SK-N-SH (cell line): ENCODE measurements around the gene NTSR2. TPM values are rescaled to one million over a fixed set of nuclear protein-coding genes. Genes with fewer than 3 reads are reported as not detected.

ENCODE experiments used
- CTCF ChIA-PET: fragments of 300-600, 350-600 bp; formaldehyde crosslinking; extraction: SDS; loops from one replicate; lab custom pipeline; 2021; lab: Yijun Ruan, JAX
- POLR2A ChIA-PET: fragments of 350-600 bp; sonication (Branson Sonifier 250); formaldehyde crosslinking; extraction: SDS; loops from one replicate; lab custom pipeline; 2020; ENCODE audit warnings: antibody characterized with exemption, inconsistent platforms; lab: Yijun Ruan, JAX
- DNase-seq: peaks from one replicate; pipeline ENCODE4 v3.0.0; 2012
- H2AFZ ChIP-seq: fragments of 200-600 bp; sonication (generic); 2 replicates; pipeline ENCODE4 v1.8.1; 2016; ENCODE audit warnings: antibody characterized with exemption, mild to moderate bottlenecking, low read depth
- H3F3A ChIP-seq: fragments of 200-600 bp; sonication (generic); replicated peaks from 2 replicates; pipeline ENCODE3; 2016; ENCODE audit warnings: antibody characterized with exemption, mild to moderate bottlenecking; ENCODE audit not compliant: insufficient read depth
- H3K27ac ChIP-seq, 2 experiments: fragments of 200-500 bp in 1 of 2; fragments of 200-600 bp in 1 of 2; sonication (Bioruptor generic) in 1 of 2; sonication (generic), shearing (Covaris generic) in 1 of 2; 2 replicates each; pipeline versions ENCODE4 v1.5.1 to v1.6.1; 2014 to 2016; ENCODE audit warnings: low read depth in 2 of 2, inconsistent platforms in 1 of 2, low read length in 1 of 2, mild to moderate bottlenecking in 1 of 2, mixed read lengths in 1 of 2
- H3K27me3 ChIP-seq: fragments of 200-600 bp; sonication (generic), shearing (Covaris generic); 2 replicates; pipeline ENCODE4 v1.6.1; 2016; ENCODE audit warnings: mixed run types; ENCODE audit not compliant: insufficient read depth
- H3K36me3 ChIP-seq, 2 experiments: fragments of 200-500 bp in 1 of 2; fragments of 200-600 bp in 1 of 2; sonication (Bioruptor generic) in 1 of 2; sonication (generic) in 1 of 2; replicated peaks in 1 of 2; 2 replicates each; pipeline versions ENCODE3 to v1.5.1; 2014 to 2016; ENCODE audit warnings: low read length in 1 of 2, mild to moderate bottlenecking in 1 of 2; ENCODE audit not compliant: insufficient read depth in 2 of 2, control insufficient read depth in 1 of 2
- H3K4me1 ChIP-seq, 2 experiments: fragments of 200-500 bp in 1 of 2; fragments of 200-600 bp in 1 of 2; sonication (Bioruptor generic) in 1 of 2; sonication (generic), shearing (Covaris generic) in 1 of 2; 2 replicates each; pipeline versions ENCODE4 v1.5.1 to v1.6.1; 2014 to 2016; ENCODE audit warnings: low read depth in 1 of 2, low read length in 1 of 2, mixed run types in 1 of 2; ENCODE audit not compliant: insufficient read depth in 2 of 2, control insufficient read depth in 1 of 2
- H3K4me2 ChIP-seq: fragments of 200-600 bp; sonication (generic), shearing (Covaris generic); 2 replicates; pipeline ENCODE4 v1.6.1; 2017; ENCODE audit warnings: mixed run types
- H3K4me3 ChIP-seq, 2 experiments: fragments of 200-500 bp in 1 of 2; fragments of 200-600 bp in 1 of 2; sonication (Bioruptor generic) in 1 of 2; sonication (generic), shearing (Covaris generic) in 1 of 2; 2 replicates each; pipeline versions ENCODE4 v1.5.1 to v1.8.1; 2014 to 2016; ENCODE audit warnings: low read depth in 2 of 2, inconsistent platforms in 1 of 2, low read length in 1 of 2, mild to moderate bottlenecking in 1 of 2, mixed read lengths in 1 of 2, moderate library complexity in 1 of 2
- H3K79me2 ChIP-seq: fragments of 200-600 bp; sonication (generic); 2 replicates; pipeline ENCODE4 v1.8.1; 2017; ENCODE audit warnings: mild to moderate bottlenecking; ENCODE audit not compliant: insufficient read depth
- H3K9ac ChIP-seq: fragments of 200-600 bp; sonication (generic); 2 replicates; pipeline ENCODE4 v1.6.1; 2017; ENCODE audit warnings: mixed run types
- H3K9me2 ChIP-seq: fragments of 200-600 bp; sonication (generic); 2 replicates; pipeline ENCODE4 v1.6.1; 2017; ENCODE audit warnings: mixed run types
- H3K9me3 ChIP-seq: fragments of 200-600 bp; sonication (generic); 2 replicates; pipeline ENCODE4 v1.6.1; 2017; ENCODE audit warnings: mixed run types, mild to moderate bottlenecking, moderate library complexity
- H4K20me1 ChIP-seq: fragments of 200-600 bp; sonication (generic); 2 replicates; pipeline ENCODE4 v1.6.1; 2017; ENCODE audit warnings: mild to moderate bottlenecking, mixed run types; ENCODE audit not compliant: insufficient read depth
- CHD2 ChIP-seq: fragments of 150-350 bp; IDR thresholded peaks from 2 replicates; pipeline ENCODE4 v1.6.1; 2018; ENCODE audit warnings: low read length; ENCODE audit not compliant: partially characterized antibody
- EP300 ChIP-seq, 2 experiments: IDR thresholded peaks; 2 replicates each; pipeline versions ENCODE4 v1.4.0 to v1.6.1; 2012; ENCODE audit warnings: borderline replicate concordance in 1 of 2, low read depth in 1 of 2, low read length in 1 of 2
- FOSL2 ChIP-seq: IDR thresholded peaks from 2 replicates; pipeline ENCODE4 v1.4.0; 2012; ENCODE audit warnings: low read depth, mild to moderate bottlenecking, moderate library complexity, borderline replicate concordance
- FOXM1 ChIP-seq: IDR thresholded peaks from 2 replicates; pipeline ENCODE4 v1.4.0; 2012; ENCODE audit warnings: low read depth, mild to moderate bottlenecking
- GABPA ChIP-seq: IDR thresholded peaks from 2 replicates; pipeline ENCODE4 v1.4.0; 2012; ENCODE audit warnings: low read depth, mild to moderate bottlenecking
- NRF1 ChIP-seq: IDR thresholded peaks from 2 replicates; pipeline ENCODE4 v1.6.1; 2012; ENCODE audit warnings: low read depth, mild to moderate bottlenecking, low read length
- RCOR1 ChIP-seq: fragments of 150-350 bp; IDR thresholded peaks from 2 replicates; pipeline ENCODE4 v1.6.1; 2017; ENCODE audit warnings: antibody characterized with exemption, low read length
- RXRA ChIP-seq: IDR thresholded peaks from 2 replicates; pipeline ENCODE4 v1.4.0; 2012; ENCODE audit warnings: low read depth, mild to moderate bottlenecking, borderline replicate concordance
- YY1 ChIP-seq: IDR thresholded peaks from 2 replicates; pipeline ENCODE4 v1.4.0; 2012; ENCODE audit warnings: low read depth, mild to moderate bottlenecking
- WGBS: methylation state at CpG from one replicate; pipeline ENCODE4 v1.1.6; 2017; ENCODE audit warnings: low lambda C conversion rate; 5-methylcytosine and 5-hydroxymethylcytosine counted together
- polyA plus RNA-seq, 3 experiments: library from polyadenylated mRNA; depleted of rRNA; stranded (reverse); fragments of >200 nt; gene quantifications; 2 replicates each; pipeline ENCODE4 v1.2.3, GENCODE V29; 2012
- TF ChIP-seq, protein P1 (sequence below): IDR thresholded peaks from 2 replicates; pipeline ENCODE4 v1.4.0; 2012; ENCODE audit warnings: low read depth, borderline replicate concordance
- TF ChIP-seq, protein P2 (sequence below): IDR thresholded peaks from 2 replicates; pipeline ENCODE4 v1.4.0; 2012; ENCODE audit warnings: low read depth
- TF ChIP-seq, protein P3 (sequence below): IDR thresholded peaks from 2 replicates; pipeline ENCODE4; 2012

NTSR2 gene
- polyA plus RNA-seq, 1 of the 3 experiments (the other 2 are of a cell fraction) = not detected

DNA sequence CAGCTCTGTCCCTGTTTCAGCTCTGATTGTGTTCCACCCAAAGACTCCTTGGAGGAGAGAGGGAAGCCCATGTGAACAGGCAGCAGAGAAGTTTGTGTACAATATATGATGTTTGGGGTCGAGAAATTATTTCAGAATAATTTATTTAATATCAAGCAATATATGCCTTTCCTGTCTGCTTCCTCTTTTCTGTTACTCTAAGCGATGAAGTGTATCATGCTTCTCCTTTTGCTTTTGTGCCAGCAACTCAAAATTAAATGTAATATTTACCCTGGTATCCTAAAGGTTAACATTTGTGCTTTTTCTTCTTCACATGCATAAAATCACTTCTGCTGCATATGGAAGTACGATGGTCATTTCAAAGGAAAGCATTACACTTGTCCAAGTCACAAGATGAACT is 2.4 kb upstream of the NTSR2 start:
- H3F3A ChIP-seq = no peaks in the 10 kb centered on the region
- DNase-seq = no peak
- H3K9me3 ChIP-seq = no peaks in the 10 kb centered on the region
- no peaks in the 10 kb centered on the region for H3K4me1 ChIP-seq
- no peak overlapping the region for H3K4me3 ChIP-seq
- WGBS = 58% methylated on average over 3 of the region's 3 CpGs
- no peaks in the 10 kb centered on the region for H3K79me2 ChIP-seq
- ChIA-PET CTCF (interaction anchor here (0.9 to 2.1 kb wide), 6 partner anchors 9 to 113 kb away, joined by 3 to 11 read pairs (median 4); no protein-coding TSS in a partner anchor), POLR2A (no interaction called here)
- no peak overlapping the region for H3K27ac ChIP-seq
- TF ChIP-seq EP300 (IDR thresholded peaks at IDR 0.05; ENCODE audit: borderline replicate concordance in 1 of 2, low read depth in 1 of 2, low read length in 1 of 2) (no peak), RCOR1 (no peak), FOSL2 (no peak), FOXM1 (no peak), GABPA (no peak), CHD2 (no peak), YY1 (no peak), NRF1 (no peak)
- TF ChIP-seq, protein P1, sequence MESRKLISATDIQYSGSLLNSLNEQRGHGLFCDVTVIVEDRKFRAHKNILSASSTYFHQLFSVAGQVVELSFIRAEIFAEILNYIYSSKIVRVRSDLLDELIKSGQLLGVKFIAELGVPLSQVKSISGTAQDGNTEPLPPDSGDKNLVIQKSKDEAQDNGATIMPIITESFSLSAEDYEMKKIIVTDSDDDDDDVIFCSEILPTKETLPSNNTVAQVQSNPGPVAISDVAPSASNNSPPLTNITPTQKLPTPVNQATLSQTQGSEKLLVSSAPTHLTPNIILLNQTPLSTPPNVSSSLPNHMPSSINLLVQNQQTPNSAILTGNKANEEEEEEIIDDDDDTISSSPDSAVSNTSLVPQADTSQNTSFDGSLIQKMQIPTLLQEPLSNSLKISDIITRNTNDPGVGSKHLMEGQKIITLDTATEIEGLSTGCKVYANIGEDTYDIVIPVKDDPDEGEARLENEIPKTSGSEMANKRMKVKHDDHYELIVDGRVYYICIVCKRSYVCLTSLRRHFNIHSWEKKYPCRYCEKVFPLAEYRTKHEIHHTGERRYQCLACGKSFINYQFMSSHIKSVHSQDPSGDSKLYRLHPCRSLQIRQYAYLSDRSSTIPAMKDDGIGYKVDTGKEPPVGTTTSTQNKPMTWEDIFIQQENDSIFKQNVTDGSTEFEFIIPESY = no peak
- TF ChIP-seq, protein P2, sequence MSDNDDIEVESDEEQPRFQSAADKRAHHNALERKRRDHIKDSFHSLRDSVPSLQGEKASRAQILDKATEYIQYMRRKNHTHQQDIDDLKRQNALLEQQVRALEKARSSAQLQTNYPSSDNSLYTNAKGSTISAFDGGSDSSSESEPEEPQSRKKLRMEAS = no peak
- TF ChIP-seq, protein P3, sequence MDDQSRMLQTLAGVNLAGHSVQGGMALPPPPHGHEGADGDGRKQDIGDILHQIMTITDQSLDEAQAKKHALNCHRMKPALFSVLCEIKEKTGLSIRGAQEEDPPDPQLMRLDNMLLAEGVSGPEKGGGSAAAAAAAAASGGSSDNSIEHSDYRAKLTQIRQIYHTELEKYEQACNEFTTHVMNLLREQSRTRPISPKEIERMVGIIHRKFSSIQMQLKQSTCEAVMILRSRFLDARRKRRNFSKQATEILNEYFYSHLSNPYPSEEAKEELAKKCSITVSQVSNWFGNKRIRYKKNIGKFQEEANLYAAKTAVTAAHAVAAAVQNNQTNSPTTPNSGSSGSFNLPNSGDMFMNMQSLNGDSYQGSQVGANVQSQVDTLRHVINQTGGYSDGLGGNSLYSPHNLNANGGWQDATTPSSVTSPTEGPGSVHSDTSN = no peak
- no peaks in the 10 kb centered on the region for H3K27me3 ChIP-seq
- no peaks in the 10 kb centered on the region for H3K9me2 ChIP-seq
- no peak overlapping the region for H3K4me2 ChIP-seq
- H3K9ac ChIP-seq = no peak overlapping the region
- H3K36me3 ChIP-seq = no peaks in the 10 kb centered on the region
- no peak overlapping the region for H2AFZ ChIP-seq
- H4K20me1 ChIP-seq = no peaks in the 10 kb centered on the region

DNA sequence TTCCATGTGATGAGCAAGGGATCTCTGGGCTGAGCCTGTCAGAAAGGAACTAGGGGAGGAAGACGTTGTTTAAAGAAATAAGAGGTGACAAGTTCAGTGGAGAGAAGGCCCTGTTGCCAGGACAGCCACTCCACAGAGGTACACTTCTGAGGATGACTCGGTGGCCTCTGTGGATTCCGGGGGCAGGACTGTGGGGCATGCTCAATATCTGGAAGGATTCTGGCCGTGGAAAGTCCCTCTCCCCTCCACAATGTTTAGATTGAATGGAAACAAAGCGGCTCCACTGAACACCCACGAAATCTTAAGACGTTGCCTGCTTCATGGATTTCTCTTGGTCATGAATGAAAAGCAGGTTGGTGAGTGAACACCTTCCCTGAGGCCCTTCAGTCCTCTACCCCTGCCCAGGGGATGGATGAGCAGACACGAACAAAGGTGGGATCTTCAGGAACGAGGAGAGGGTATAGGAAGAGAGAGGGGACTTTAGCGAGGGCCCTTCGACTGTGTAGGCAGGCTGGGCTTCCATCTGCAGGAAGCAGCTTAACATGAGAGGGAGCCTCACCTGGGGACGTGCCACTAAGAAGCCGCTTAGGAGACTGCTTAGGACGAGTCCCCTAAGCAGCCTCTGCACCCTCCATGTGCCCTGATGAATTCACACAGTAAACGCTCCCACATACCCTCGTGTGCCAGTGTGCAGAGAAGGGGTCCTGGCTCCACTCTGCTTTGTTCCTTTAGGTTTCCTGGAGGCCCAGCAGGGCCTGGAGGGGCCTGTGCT is 1.9 kb downstream of the NTSR2 start:
- Histone ChIP-seq H3K4me3 (no peak overlapping the region), H2AFZ (no peak overlapping the region), H3K4me2 (no peak overlapping the region), H3K27me3 (no peaks in the 10 kb centered on the region), H3K27ac (no peak overlapping the region), H3K36me3 (no peaks in the 10 kb centered on the region), H3K79me2 (no peaks in the 10 kb centered on the region), H3K4me1 (no peaks in the 10 kb centered on the region), H4K20me1 (no peaks in the 10 kb centered on the region), H3K9ac (no peak overlapping the region), H3K9me2 (no peaks in the 10 kb centered on the region), H3F3A (no peaks in the 10 kb centered on the region), H3K9me3 (no peaks in the 10 kb centered on the region)
- no peak for DNase-seq
- WGBS = 70% methylated on average over 16 of the region's 16 CpGs
- TF ChIP-seq RXRA = no peak
- POLR2A ChIA-PET = no interaction called here
- CTCF ChIA-PET = interaction anchor here (0.7 to 1.0 kb wide), 2 partner anchors 13 to 20 kb away, joined by 3 to 5 read pairs; no protein-coding TSS in a partner anchor
